ENCODE results near the gene HRK. TPM values are rescaled to one million over a fixed set of nuclear protein-coding genes. Genes with fewer than 3 reads are reported as not detected.

The HRK gene
- polyA plus RNA-seq, 1 donor: 0.16 TPM

DNA sequence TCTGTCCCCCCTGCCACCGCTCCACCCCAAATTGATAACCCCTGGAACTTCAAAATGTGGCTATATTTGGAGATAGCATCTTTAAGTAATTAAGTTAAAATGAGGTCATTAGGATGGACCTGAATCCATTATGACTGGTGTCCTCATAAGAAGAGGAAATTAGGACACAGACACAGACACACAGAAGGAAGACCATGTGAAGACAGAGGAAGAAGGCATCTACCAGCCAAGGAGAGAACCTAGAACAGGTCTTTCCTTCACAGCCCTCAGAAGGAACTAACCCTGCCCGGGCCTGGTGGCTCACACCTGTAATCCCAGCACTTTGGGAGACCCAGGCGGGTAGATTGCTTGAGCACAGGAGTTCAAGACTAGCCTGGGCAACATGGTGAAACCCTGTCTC, 3.6 kb upstream of the HRK start:
- no peak for DNase-seq
- Histone ChIP-seq H3K36me3 (ENCODE audit: control insufficient read depth, insufficient read depth, low read length) (no peaks in the 10 kb centered on the region), H3K27me3 (ENCODE audit: control insufficient read depth, insufficient read depth, low read length) (peaks cover 45% of the 10 kb centered on the region), H3K4me3 (ENCODE audit: low read length) (no peak overlapping the region), H3K27ac (ENCODE audit: low read length) (no peak overlapping the region), H3K4me1 (ENCODE audit: control insufficient read depth, insufficient read depth, low read length) (peaks cover 5% of the 10 kb centered on the region), H3K9me3 (ENCODE audit: control insufficient read depth, low read depth, low read length) (no peaks in the 10 kb centered on the region)
- no CpG with 5 or more reads among the region's 3 CpGs for WGBS (ENCODE audit: insufficient coverage, low lambda C conversion rate)

DNA sequence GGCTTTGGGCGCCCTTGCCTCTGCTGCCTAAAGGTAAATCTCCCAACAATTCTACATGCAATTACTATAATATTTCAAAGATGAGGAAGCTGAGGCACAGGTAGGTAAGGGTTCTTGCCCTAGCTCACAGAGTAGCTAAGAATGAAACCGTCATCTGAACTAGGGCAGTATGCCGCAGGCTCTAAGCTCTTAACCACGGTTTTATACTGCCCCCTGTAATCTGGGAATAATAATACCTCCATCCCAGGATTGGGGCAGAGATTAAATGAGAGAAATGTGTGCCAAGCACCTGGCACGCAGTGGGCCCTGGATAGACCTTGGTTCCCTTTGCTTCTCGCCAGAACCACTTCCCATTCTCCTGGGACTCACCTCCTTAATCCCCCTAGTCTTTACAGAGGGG, 1.5 kb upstream of the HRK start:
- peaks cover 9% of the 10 kb centered on the region for H3K4me1 ChIP-seq (ENCODE audit: control insufficient read depth, insufficient read depth, low read length)
- H3K9me3 ChIP-seq (ENCODE audit: control insufficient read depth, low read depth, low read length): peaks cover 2% of the 10 kb centered on the region
- DNase-seq: no peak
- no peak overlapping the region for H3K27ac ChIP-seq (ENCODE audit: low read length)
- H3K36me3 ChIP-seq (ENCODE audit: control insufficient read depth, insufficient read depth, low read length): no peaks in the 10 kb centered on the region
- peaks cover 66% of the 10 kb centered on the region for H3K27me3 ChIP-seq (ENCODE audit: control insufficient read depth, insufficient read depth, low read length)
- no CpG with 5 or more reads among the region's 6 CpGs for WGBS (ENCODE audit: insufficient coverage, low lambda C conversion rate)
- no peak overlapping the region for H3K4me3 ChIP-seq (ENCODE audit: low read length)

GRCh38 chr12:116881877-116882507, 751 bp upstream of the HRK start:
- WGBS (ENCODE audit: insufficient coverage, low lambda C conversion rate): no CpG with 5 or more reads among the region's 29 CpGs
- Histone ChIP-seq H3K9me3 (ENCODE audit: control insufficient read depth, low read depth, low read length) (peaks cover 2% of the 10 kb centered on the region), H3K27me3 (ENCODE audit: control insufficient read depth, insufficient read depth, low read length) (peaks cover 74% of the 10 kb centered on the region)

DNA sequence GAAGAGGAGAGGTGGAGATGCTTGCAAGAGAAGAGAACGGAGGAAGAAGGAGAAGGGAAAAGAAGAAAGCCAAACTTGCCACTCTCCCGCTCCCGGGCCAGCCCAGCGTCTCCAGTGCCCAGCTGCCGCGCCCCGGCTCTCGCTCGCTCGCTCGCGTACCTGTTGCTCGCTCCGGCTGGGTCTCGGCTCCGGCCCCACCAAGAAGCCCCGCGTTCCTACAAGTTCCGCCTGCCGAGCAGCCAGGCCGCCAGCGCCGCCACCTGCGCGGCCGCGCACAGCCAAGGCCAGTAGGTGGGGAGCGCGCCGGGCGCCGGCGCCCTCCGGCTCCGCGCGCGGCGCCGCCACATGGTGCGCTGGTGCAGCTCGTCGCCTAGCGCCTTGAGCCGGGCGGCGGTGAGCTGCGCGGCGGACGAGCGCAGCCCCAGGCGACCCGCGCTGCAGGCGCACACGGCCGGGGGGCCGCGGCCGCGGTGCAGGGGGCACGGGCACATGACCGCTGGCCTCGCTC, 370 bp downstream of the HRK start:
- H3K4me3 ChIP-seq (ENCODE audit: low read length): no peak overlapping the region
- no CpG with 5 or more reads among the region's 65 CpGs for WGBS (ENCODE audit: insufficient coverage, low lambda C conversion rate)
- H3K9me3 ChIP-seq (ENCODE audit: control insufficient read depth, low read depth, low read length): peaks cover 2% of the 10 kb centered on the region
- H3K4me1 ChIP-seq (ENCODE audit: control insufficient read depth, insufficient read depth, low read length): peaks cover 9% of the 10 kb centered on the region
- peak in 1 of 2 donors; percentile 69 for DNase-seq
- H3K27ac ChIP-seq (ENCODE audit: low read length): no peak overlapping the region
- peaks cover 85% of the 10 kb centered on the region for H3K27me3 ChIP-seq (ENCODE audit: control insufficient read depth, insufficient read depth, low read length)
- no peaks in the 10 kb centered on the region for H3K36me3 ChIP-seq (ENCODE audit: control insufficient read depth, insufficient read depth, low read length)

More at GRCh38 chr12:116881877-116882507, 751 bp upstream of the HRK start:
- no peak for DNase-seq
- Histone ChIP-seq H3K36me3 (ENCODE audit: control insufficient read depth, insufficient read depth, low read length) (no peaks in the 10 kb centered on the region), H3K4me1 (ENCODE audit: control insufficient read depth, insufficient read depth, low read length) (peaks cover 9% of the 10 kb centered on the region), H3K4me3 (ENCODE audit: low read length) (no peak overlapping the region), H3K27ac (ENCODE audit: low read length) (no peak overlapping the region)

- Histone ChIP-seq H3K36me3 (ENCODE audit: control insufficient read depth, insufficient read depth, low read length) (no peaks in the 10 kb centered on the region), H3K27ac (ENCODE audit: low read length) (no peak overlapping the region), H3K4me1 (ENCODE audit: control insufficient read depth, insufficient read depth, low read length) (peaks cover 9% of the 10 kb centered on the region), H3K9me3 (ENCODE audit: control insufficient read depth, low read depth, low read length) (peaks cover 2% of the 10 kb centered on the region), H3K4me3 (ENCODE audit: low read length) (no peak overlapping the region), H3K27me3 (ENCODE audit: control insufficient read depth, insufficient read depth, low read length) (peaks cover 88% of the 10 kb centered on the region)
- WGBS (ENCODE audit: insufficient coverage, low lambda C conversion rate): 0% methylated on average over 8 of the region's 21 CpGs
- no peak for DNase-seq
These were observed 926 bp downstream of the HRK start for GRCh38 chr12:116880213-116880816.

DNA sequence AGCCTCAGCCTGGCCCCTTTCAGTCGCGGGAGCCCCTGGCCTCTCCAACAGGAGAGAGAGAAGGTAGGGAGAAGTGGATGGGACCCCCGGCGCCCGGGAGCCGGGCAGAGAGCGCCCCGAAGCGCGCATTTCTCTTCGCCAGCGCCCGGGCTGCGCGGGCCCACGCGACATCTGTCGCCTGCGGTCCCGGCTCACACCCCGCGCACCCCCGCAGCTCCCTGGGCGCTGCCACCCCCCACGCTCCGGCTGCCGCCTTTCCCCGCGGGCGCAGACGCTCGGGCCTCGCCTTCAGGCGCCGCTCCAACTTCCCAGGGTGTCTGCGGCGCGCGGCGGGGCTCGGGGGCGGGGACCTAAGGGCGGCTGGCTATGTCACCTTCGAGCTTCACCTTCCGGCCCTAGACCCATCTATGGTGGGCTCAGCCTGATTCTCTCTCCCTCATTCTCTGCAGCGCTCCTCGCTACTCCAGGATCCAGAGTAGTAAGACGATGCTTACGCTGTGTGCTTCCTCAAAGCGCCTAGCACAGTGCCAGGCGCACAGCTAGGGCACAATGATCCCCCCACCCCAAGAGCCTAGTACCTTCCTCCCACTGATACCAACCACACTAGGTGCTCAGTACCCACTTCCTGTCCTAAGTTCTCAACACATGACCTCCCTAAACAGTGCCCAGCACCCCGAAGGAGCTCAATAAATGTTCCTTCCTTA, 1.6 kb downstream of the HRK start:
- Histone ChIP-seq H3K27me3 (ENCODE audit: control insufficient read depth, insufficient read depth, low read length) (peaks cover 90% of the 10 kb centered on the region), H3K4me3 (ENCODE audit: low read length) (no peak overlapping the region), H3K9me3 (ENCODE audit: control insufficient read depth, low read depth, low read length) (peaks cover 2% of the 10 kb centered on the region), H3K36me3 (ENCODE audit: control insufficient read depth, insufficient read depth, low read length) (no peaks in the 10 kb centered on the region), H3K4me1 (ENCODE audit: control insufficient read depth, insufficient read depth, low read length) (peaks cover 9% of the 10 kb centered on the region), H3K27ac (ENCODE audit: low read length) (no peak overlapping the region)
- peak in 1 of 2 donors; percentile 13 for DNase-seq
- WGBS (ENCODE audit: insufficient coverage, low lambda C conversion rate): no CpG with 5 or more reads among the region's 52 CpGs

- peaks cover 9% of the 10 kb centered on the region for H3K4me1 ChIP-seq (ENCODE audit: control insufficient read depth, insufficient read depth, low read length)
- H3K36me3 ChIP-seq (ENCODE audit: control insufficient read depth, insufficient read depth, low read length): no peaks in the 10 kb centered on the region
- DNase-seq: peak in 1 of 2 donors; percentile 24
- H3K4me3 ChIP-seq (ENCODE audit: low read length): peak overlapping the region; percentile 1
- 0% methylated on average over 11 of the region's 55 CpGs for WGBS (ENCODE audit: insufficient coverage, low lambda C conversion rate)
- peaks cover 90% of the 10 kb centered on the region for H3K27me3 ChIP-seq (ENCODE audit: control insufficient read depth, insufficient read depth, low read length)
- H3K27ac ChIP-seq (ENCODE audit: low read length): no peak overlapping the region
- peaks cover 2% of the 10 kb centered on the region for H3K9me3 ChIP-seq (ENCODE audit: control insufficient read depth, low read depth, low read length)
These were observed 2.4 kb downstream of the HRK start for GRCh38 chr12:116878567-116879508.

- Histone ChIP-seq H3K4me3 (ENCODE audit: low read length) (no peak overlapping the region), H3K4me1 (ENCODE audit: control insufficient read depth, insufficient read depth, low read length) (peaks cover 4% of the 10 kb centered on the region), H3K9me3 (ENCODE audit: control insufficient read depth, low read depth, low read length) (peaks cover 2% of the 10 kb centered on the region), H3K27me3 (ENCODE audit: control insufficient read depth, insufficient read depth, low read length) (peaks cover 74% of the 10 kb centered on the region), H3K36me3 (ENCODE audit: control insufficient read depth, insufficient read depth, low read length) (no peaks in the 10 kb centered on the region), H3K27ac (ENCODE audit: low read length) (no peak overlapping the region)
- DNase-seq: peak in 1 of 2 donors; percentile 27
- WGBS (ENCODE audit: insufficient coverage, low lambda C conversion rate): no CpG with 5 or more reads among the region's 19 CpGs
These were observed 4.9 kb downstream of the HRK start for GRCh38 chr12:116876151-116876869.

DNA sequence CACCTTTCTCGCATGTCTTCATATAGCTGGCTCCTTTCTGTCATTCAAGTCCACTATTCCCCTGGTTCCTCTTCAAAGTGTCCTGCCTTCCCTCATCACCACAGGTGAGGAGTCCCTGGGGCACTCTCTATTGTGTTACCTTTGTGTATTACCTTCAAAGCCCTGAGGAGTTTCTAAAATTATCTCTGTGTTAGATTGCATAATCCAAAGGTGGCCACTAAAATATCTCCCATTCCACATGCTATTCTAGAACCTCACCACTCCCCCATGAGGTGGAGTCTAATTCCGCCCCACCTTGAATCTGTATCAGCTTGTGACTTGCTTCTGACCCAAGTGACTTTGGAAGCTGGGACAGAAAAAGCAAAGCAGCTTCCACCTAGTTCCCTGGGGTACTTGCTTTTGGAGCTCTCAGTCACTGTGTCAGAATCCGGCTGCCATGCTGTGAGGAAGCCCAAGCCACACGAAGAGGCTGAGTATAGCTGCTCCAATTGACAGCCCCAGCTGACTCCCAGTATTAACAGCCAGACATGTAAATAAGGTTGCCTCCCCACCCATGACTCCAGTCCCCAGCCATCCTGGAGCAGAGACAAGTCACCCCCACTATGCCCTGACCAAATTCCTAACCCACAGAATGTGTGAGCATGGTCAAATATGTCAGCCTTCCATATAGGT, 6.8 kb downstream of the HRK start:
- peaks cover 2% of the 10 kb centered on the region for H3K9me3 ChIP-seq (ENCODE audit: control insufficient read depth, low read depth, low read length)
- H3K4me1 ChIP-seq (ENCODE audit: control insufficient read depth, insufficient read depth, low read length): peaks cover 4% of the 10 kb centered on the region
- no peak overlapping the region for H3K27ac ChIP-seq (ENCODE audit: low read length)
- no peak overlapping the region for H3K4me3 ChIP-seq (ENCODE audit: low read length)
- no peak for DNase-seq
- H3K36me3 ChIP-seq (ENCODE audit: control insufficient read depth, insufficient read depth, low read length): no peaks in the 10 kb centered on the region
- WGBS (ENCODE audit: insufficient coverage, low lambda C conversion rate): no CpG with 5 or more reads among the region's 4 CpGs
- H3K27me3 ChIP-seq (ENCODE audit: control insufficient read depth, insufficient read depth, low read length): peaks cover 60% of the 10 kb centered on the region
